Peyer's patch (tissue), 4 donors: ENCODE measurements around the gene SPAG9. TPM values are rescaled to one million over a fixed set of nuclear protein-coding genes. Genes with fewer than 3 reads are reported as not detected.

Experiments used
- DNase-seq, 3 donors: peaks; one replicate each; pipeline ENCODE4 v3.0.0-alpha.2; 2017 to 2019
- H3K27ac ChIP-seq, 4 donors: fragments of 200-600 bp; sonication (generic); one replicate each; pipeline ENCODE4 v1.5.1; 2016 to 2019
- H3K27me3 ChIP-seq, 2 donors: fragments of 200-600 bp; sonication (generic); one replicate each; pipeline ENCODE4 v1.5.1; 2019
- H3K36me3 ChIP-seq, 3 donors: fragments of 200-600 bp; sonication (generic); one replicate each; pipeline ENCODE4 v1.5.1; 2016 to 2019
- H3K4me1 ChIP-seq, 4 donors: fragments of 200-600 bp; sonication (generic); one replicate each; pipeline ENCODE4 v1.5.1; 2016 to 2019
- H3K4me3 ChIP-seq, 4 donors: fragments of 200-600 bp; sonication (generic); 1 replicate in 3 of 4; 2 replicates in 1 of 4; pipeline ENCODE4 v1.5.1; 2016 to 2019; ENCODE audit warnings: mild to moderate bottlenecking in 1 of 4
- H3K9me3 ChIP-seq, 4 donors: fragments of 200-600 bp; sonication (generic); one replicate each; pipeline ENCODE4 v1.5.1; 2016 to 2019; ENCODE audit warnings: mild to moderate bottlenecking in 1 of 4
- CTCF ChIP-seq, 6 experiments: fragments of 450-650 bp in 4 of 6; fragments of 200-600 bp in 2 of 6; sonication (generic) in 1 of 6; IDR thresholded peaks; one replicate each; pipeline ENCODE4 v1.5.1; 2017 to 2019; ENCODE audit warnings: antibody characterized with exemption in 6 of 6, mild to moderate bottlenecking in 3 of 6, moderate library complexity in 1 of 6
- POLR2A ChIP-seq, 2 donors: fragments of 450-650 bp; IDR thresholded peaks; one replicate each; pipeline ENCODE4 v1.5.1; 2017; ENCODE audit warnings: antibody characterized with exemption in 2 of 2, mild to moderate bottlenecking in 2 of 2, moderate library complexity in 2 of 2
- total RNA-seq, 4 donors: library from RNA; depleted of rRNA; stranded (reverse); fragments of >200 nt; gene quantifications; one replicate each; pipeline ENCODE4 v1.1.0, GENCODE V29; 2016

Gene SPAG9
- total RNA-seq, 4 donors from 2014 or later: 104 to 149 (median 132) TPM

GRCh38 chr17:50946891-50947781 lies 173.5 kb downstream of the SPAG9 start:
- no peak overlapping the region for H3K4me3 ChIP-seq
- H3K9me3 ChIP-seq: no peaks in the 10 kb centered on the region
- H3K27me3 ChIP-seq: no peaks in the 10 kb centered on the region
- H3K27ac ChIP-seq: peak overlapping the region in 3 of 4 donors; percentile 87 to 95 (median 94)
- no peak for TF ChIP-seq POLR2A (IDR thresholded peaks at IDR 0.05)
- no peak for TF ChIP-seq CTCF (IDR thresholded peaks at IDR 0.05)
- peaks cover 13 to 72% (median 17%) of the 10 kb centered on the region in 4 donors for H3K4me1 ChIP-seq
- peak in 1 of 3 donors; percentile 44 for DNase-seq
- H3K36me3 ChIP-seq: no peaks in the 10 kb centered on the region

- Histone ChIP-seq H3K27me3 (no peaks in the 10 kb centered on the region), H3K9me3 (no peaks in the 10 kb centered on the region), H3K4me3 (no peak overlapping the region), H3K27ac (peak overlapping the region in 2 of 4 donors; percentile 94 to 95), H3K4me1 (peaks cover 13 to 79% (median 17%) of the 10 kb centered on the region in 4 donors), H3K36me3 (no peaks in the 10 kb centered on the region)
- TF ChIP-seq CTCF (IDR thresholded peaks at IDR 0.05): no peak
- no peak for TF ChIP-seq POLR2A (IDR thresholded peaks at IDR 0.05)
- DNase-seq: peak in 2 of 3 donors; percentile 53 to 57
These were observed 174.3 kb downstream of the SPAG9 start for GRCh38 chr17:50946223-50946890.

- Histone ChIP-seq H3K36me3 (no peaks in the 10 kb centered on the region), H3K9me3 (no peaks in the 10 kb centered on the region), H3K4me3 (no peak overlapping the region), H3K4me1 (peaks cover 13 to 77% (median 17%) of the 10 kb centered on the region in 4 donors), H3K27me3 (no peaks in the 10 kb centered on the region), H3K27ac (peak overlapping the region in 1 of 4 donors; percentile 95)
- peak in 1 of 3 donors; percentile 22 for DNase-seq
- TF ChIP-seq CTCF (IDR thresholded peaks at IDR 0.05) (no peak), POLR2A (IDR thresholded peaks at IDR 0.05) (no peak)
These were observed 174.9 kb downstream of the SPAG9 start for GRCh38 chr17:50945779-50946222.

GRCh38 chr17:50944902-50945720 lies 175.6 kb downstream of the SPAG9 start:
- Histone ChIP-seq H3K4me1 (peaks cover 9 to 70% (median 12%) of the 10 kb centered on the region in 4 donors), H3K27me3 (no peaks in the 10 kb centered on the region), H3K36me3 (no peaks in the 10 kb centered on the region), H3K9me3 (no peaks in the 10 kb centered on the region), H3K27ac (peak overlapping the region; percentile 59 to 96 (median 90)), H3K4me3 (peak overlapping the region; percentile 38 to 59 (median 52))
- TF ChIP-seq CTCF (IDR thresholded peaks at IDR 0.05) (no peak), POLR2A (IDR thresholded peaks at IDR 0.05) (no peak)
- DNase-seq: no peak
